GM04504 (cell line): Measurements from ENCODE around the gene PLEKHA6.
"Not testable (repeated sequence)": the region's sequence is repeated elsewhere in the genome, so short reads cannot be mapped to it uniquely, and the experiment has no call there.

Source experiments
- DNase-seq: peaks from one replicate; pipeline ENCODE4 v3.0.0-alpha.2; 2012; ENCODE audit warnings: low read depth

PLEKHA6 gene

DNA sequence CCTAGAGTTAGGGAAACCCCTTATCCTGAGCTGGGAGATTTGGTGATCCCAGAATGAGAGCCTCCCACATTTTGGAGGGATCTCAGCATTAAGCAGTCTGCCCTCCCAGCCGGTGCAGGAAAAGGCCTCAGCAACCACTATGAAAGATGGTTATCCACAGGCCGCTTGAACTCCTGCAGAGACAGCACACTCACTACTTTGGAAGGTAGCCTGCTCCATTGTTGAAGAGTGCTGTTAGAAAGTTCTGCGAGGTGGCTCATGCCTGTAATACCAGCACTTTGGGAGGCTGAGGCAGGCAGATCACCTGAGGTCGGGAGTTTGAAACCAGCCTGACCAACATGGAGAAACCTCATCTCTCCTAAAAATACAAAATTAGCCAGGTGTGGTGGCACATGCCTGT is 48.8 kb downstream of the PLEKHA6 start:
- not testable (repeated sequence) for DNase-seq

GRCh38 chr1:204308023-204308628 is 51.6 kb downstream of the PLEKHA6 start:
- no peak for DNase-seq

GRCh38 chr1:204307334-204307883 is 52.3 kb downstream of the PLEKHA6 start:
- no peak for DNase-seq

- DNase-seq: no peak
Measured at GRCh38 chr1:204306076-204306475, 53.7 kb downstream of the PLEKHA6 start.

DNA sequence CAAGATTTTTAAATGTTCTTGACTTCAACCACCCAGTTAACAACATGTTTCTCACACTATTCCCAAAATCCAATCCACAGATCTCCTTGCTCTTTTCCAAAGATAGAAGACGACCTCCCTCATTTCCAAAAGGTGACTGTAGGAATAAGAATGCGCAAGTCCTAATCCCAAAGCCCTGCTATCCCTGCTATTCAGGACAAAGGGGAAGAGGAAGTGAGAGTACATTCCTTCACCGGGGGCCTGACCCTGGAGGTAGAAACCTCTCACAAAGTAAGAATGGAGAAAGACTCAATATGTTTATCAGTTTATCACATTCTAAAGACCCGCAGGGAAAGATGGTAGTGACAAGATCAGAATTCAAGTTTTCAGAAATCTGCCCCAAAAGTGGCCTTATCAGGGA is 55.7 kb downstream of the PLEKHA6 start:
- DNase-seq: no peak

GRCh38 chr1:204302769-204303168 is 57.0 kb downstream of the PLEKHA6 start:
- DNase-seq: no peak

- no peak for DNase-seq
Measured at GRCh38 chr1:204301171-204301957, 58.4 kb downstream of the PLEKHA6 start.

DNA sequence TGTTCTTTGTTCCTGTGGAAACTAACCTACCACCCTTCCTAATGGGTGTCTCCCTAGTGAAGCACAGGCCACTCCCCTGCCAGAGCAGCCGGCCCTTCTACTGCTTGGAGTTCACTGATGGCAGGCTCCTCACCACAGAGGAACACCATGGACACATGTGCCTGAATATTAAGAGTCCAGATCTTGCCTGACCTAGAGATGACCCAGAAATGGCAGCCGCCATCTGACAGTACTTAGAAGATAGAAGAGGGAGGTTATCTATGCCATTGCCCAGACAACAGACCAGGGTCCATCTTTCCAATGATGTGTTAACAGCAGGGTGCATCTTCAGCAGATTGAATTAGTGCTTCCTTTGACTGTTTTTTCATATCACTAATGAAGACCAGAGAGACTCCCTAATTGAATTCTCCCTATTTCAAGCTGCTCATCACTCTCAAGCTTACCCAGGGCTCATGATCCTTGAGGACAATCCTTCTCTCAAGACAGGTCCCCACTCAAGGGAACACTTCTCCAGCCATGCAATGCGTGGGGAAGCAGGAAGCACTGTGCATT is 59.8 kb downstream of the PLEKHA6 start:
- DNase-seq: no peak

DNA sequence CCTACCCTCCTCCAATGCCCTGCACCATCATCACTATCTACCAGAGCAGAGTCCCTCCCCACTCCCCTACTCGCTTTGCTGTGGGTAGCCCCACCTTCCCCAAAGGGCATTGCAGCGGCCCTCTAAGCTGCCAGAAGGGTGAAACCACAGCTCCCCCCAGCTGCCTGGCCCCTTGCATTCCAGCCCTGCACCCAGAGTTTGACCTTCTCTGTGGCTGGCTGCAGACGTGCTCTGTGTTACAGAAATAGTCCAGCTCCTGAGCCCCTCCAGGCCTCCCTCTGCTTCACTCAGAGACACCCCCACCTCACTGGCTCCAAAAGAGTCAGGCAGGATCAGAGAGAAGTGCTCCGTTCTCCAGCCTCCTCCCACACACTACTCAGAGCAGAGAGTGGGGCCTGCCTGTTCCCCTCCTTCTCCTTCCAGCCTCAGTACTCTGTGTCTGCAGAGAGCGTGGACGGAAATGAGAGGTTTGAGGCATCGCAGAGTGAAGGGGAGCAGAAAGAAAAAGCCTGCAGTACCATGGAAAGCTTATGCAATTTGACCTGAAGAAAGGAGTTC is 63.2 kb downstream of the PLEKHA6 start:
- DNase-seq: no peak

DNA sequence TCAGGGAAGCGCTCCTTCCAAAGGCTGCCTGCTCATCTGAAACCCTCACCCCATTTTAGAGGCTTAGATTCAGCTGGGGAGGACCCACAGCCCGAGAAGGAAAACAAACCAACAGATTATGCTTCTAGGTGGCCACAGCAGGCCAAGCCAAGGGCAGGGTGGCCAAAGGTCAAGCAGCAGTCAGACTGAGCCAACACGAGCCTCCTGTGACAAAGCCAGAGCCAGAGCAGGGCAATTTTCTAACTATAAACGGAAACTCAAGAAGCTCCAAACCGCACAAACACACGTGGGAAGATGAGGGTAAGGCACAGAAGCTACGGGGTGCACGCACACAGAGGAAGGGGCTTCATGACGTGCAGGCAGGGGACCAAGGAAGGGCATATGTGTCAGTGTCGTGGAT is 64.1 kb downstream of the PLEKHA6 start:
- no peak for DNase-seq

- peak; percentile 89 for DNase-seq
Measured at GRCh38 chr1:204294357-204294756, 65.4 kb downstream of the PLEKHA6 start.

GRCh38 chr1:204293605-204294337 is 66.0 kb downstream of the PLEKHA6 start:
- DNase-seq: peak; percentile 17

GRCh38 chr1:204292740-204293139 is 67.0 kb downstream of the PLEKHA6 start:
- no peak for DNase-seq

DNA sequence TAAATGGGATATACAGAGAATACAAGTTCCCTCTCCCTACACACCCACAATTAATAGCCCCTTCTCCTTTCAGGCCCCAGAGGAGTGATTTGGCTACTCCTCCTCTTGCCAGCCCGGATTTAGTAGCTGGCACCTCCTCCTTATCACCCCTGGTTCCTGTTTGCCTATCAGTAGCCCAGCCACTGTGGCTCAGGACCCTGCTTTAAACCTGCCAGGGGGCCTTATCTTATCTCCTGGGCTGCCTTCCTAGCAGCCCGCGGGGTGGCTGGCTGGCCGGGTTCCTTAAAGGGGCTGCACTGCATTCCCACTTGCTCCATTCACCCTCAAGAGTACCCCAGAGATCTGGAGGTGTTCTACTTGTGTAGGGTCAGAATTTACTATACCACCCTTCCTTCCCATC is 70.4 kb downstream of the PLEKHA6 start:
- DNase-seq: no peak

GRCh38 chr1:204288021-204288588 is 71.6 kb downstream of the PLEKHA6 start:
- no peak for DNase-seq

DNA sequence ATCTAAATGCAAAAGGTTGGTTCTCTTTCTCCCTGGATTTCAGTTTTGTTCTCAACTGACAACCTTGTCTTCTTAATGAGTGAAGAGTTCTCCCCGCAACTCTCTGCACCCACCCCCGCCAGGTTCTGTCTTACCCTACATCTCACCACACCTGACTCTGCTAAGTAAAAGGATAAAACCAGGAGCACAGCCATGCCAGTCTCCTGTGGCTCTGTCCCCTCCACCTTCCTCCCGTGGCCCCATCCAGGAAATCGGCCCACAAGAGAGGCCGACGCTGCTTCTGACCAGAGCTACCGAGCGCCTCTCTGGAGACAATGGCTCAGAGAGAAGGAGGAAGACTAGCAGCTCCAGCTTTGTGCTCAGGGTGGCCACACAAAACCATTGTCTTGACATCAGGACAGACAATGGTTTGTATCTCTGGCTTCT is 72.2 kb downstream of the PLEKHA6 start:
- DNase-seq: no peak

DNA sequence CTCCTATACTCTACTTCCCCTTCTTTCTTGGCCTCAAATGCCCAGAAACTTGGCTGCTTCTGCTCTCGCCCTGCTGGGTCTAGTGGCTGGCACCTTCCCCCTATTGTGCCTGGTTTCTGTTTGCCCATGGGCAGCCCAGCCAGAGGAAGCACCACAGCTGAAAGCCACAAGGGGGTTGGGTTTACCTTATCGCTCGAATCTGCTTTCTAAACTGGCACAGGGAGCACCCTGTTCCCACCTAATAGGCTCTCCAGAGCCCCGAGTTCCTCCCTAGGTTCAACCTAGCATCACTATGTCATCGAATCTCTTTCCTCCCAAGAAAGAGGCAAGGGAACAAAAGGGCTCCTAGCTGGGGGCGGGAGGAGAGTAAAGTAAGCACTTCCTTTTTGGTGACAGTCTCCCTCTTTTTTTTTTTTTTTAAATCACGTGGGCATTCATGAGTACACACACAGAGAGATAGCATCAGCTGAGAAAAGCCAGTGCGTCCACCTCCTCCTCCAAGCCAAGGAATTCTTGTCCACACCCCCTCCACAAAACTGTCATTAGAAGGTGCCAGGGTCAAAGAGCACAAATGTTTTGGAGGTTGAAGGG is 72.8 kb downstream of the PLEKHA6 start:
- DNase-seq: no peak

DNA sequence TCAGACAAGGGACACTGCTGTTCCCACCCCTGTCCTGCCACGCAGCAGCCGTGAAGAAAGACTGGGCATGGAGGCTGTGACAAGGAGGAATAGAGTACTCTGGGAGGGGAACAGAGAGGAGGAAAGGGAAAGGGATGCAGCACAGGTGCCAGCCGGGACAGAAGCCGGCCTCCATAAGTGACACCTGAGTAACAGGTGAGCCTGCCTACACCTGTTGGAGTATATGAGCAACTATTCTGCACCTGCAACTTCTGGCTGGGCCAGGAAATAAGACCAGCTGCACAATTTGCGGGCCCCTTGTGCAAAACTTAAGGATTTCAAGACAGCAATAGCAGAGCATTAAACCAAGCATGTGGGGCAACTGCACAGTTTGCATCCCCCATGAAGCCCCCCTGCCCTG is 73.4 kb downstream of the PLEKHA6 start:
- no peak for DNase-seq

DNA sequence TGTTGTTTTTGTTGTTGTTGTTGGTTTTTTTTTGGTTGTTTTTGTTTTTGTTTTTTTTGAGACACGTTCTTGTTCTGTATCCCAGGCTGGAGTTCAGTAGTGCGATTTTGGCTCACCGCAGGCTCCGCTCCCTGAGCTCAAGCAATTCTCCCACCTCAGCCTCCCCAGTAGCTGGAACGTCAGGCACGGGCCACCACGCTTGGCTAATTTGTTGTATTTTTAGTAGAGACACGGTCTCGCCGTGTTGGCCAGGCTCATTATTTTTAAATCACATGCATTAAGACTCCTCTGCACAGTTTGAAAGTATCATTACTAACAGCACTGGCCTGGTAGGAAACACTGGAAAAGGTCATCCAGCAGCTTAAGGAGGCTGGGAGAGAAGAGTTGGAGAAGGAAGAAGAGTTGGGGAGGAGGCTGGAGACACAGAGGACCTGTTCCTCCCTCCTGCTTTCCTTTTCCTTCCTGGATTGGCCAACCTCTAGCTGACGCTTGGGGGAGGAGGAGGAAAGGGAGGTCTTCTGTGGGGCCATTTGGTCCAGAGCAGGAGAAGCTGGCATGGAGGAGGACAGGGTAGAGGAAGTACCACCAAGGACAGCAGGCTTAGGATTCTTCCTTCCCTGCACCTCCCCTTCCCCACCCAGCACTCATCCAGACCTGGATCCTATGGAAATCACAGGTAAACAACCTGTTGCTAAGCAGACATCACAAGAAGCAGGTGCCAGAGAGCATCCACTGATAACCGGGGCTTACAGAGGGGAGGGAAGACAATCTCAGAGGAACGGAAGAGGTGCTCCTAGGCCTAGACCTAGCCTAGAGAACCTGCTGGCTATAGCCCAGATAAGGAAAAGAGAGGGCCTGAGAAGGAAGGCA is 74.1 kb downstream of the PLEKHA6 start:
- DNase-seq: no peak

- no peak for DNase-seq
Measured at GRCh38 chr1:204284929-204285328, 74.8 kb downstream of the PLEKHA6 start.
